HG02973 (cell line): ENCODE results near the gene CLK4.

Source experiments
- ATAC-seq: cut with Tn5 transposase; IDR thresholded peaks from one replicate; pipeline ENCODE4 v1.9.1; 2021; ENCODE audit warnings: moderate library complexity; ENCODE audit not compliant: unreplicated experiment

CLK4 gene

GRCh38 chr5:178554311-178554710 is 72.5 kb downstream of the CLK4 start:
- no peak for ATAC-seq

- no peak for ATAC-seq
These were observed 73.3 kb downstream of the CLK4 start for GRCh38 chr5:178553517-178553916.
